HepG2 (cell line): ENCODE results near the gene KRTAP21-1. TPM values are rescaled to one million over a fixed set of nuclear protein-coding genes. Genes with fewer than 3 reads are reported as not detected.

Experiments
- ATAC-seq: fragments of 200-7000 bp; cut with Tn5 transposase; 3 replicates; pipeline ENCODE4 v1.9.1; 2020; ENCODE audit warnings: mild to moderate bottlenecking, moderate library complexity
- BruUV-seq: library from RNA; stranded (reverse); fragments of 400-500 nt; replicated peaks from 2 replicates; lab custom pipeline; 2021; lab: Mats Ljungman, UMichigan
- CTCF ChIA-PET: fragments of 300-600 bp; formaldehyde crosslinking; extraction: SDS; loops from one replicate; lab custom pipeline; 2021; ENCODE audit warnings: low total read pairs, inconsistent platforms, low intra/inter-chr PET ratio; lab: Yijun Ruan, JAX
- POLR2A ChIA-PET: fragments of 350-600 bp; sonication (Branson Sonifier 250); formaldehyde crosslinking; loops from one replicate; lab custom pipeline; 2020; ENCODE audit warnings: antibody characterized with exemption, inconsistent platforms; lab: Yijun Ruan, JAX
- DNase-seq: peaks from one replicate; pipeline ENCODE4 v3.0.0-alpha.2; 2015; ENCODE audit warnings: low spot score
- FAIRE-seq: peaks from 3 replicates; lab custom pipeline; 2011; peaks lifted over from hg19 to GRCh38; lab: Jason Lieb, UNC
- H2AFZ ChIP-seq: one replicate; pipeline ENCODE4 v1.6.1; 2011; ENCODE audit warnings: low read length, inconsistent platforms
- H3K27ac ChIP-seq: fragments of 300-600 bp; 3 replicates; pipeline ENCODE4 v1.8.0; 2011; ENCODE audit warnings: mixed run types, mild to moderate bottlenecking, mixed read lengths, low read length, inconsistent platforms; ENCODE audit not compliant: insufficient read depth; ENCODE audit errors: extremely low read length
- H3K27me3 ChIP-seq, 2 experiments: fragments of 200-600 bp in 1 of 2; 2 replicates in 1 of 2; 3 replicates in 1 of 2; pipeline versions ENCODE4 v1.6.0 to v1.8.0; 2011; ENCODE audit warnings: low read length in 2 of 2, mild to moderate bottlenecking in 2 of 2, moderate library complexity in 2 of 2, inconsistent platforms in 1 of 2; ENCODE audit not compliant: insufficient read depth in 2 of 2, control insufficient read depth in 1 of 2
- H3K36me3 ChIP-seq, 2 experiments: fragments of 200-600 bp in 1 of 2; replicated peaks in 1 of 2; 2 replicates in 1 of 2; 3 replicates in 1 of 2; pipeline versions ENCODE4 v1.5.1 to v1.8.0; 2011; ENCODE audit warnings: low read length in 2 of 2, inconsistent platforms in 1 of 2; ENCODE audit not compliant: insufficient read depth in 2 of 2, control insufficient read depth in 1 of 2
- H3K4me1 ChIP-seq: 2 replicates; pipeline ENCODE4 v1.5.1; 2012; ENCODE audit warnings: low read length, inconsistent platforms; ENCODE audit not compliant: insufficient read depth
- H3K4me2 ChIP-seq: 2 replicates; pipeline ENCODE4 v1.6.0; 2011; ENCODE audit warnings: low read depth, low read length, inconsistent platforms
- H3K4me3 ChIP-seq, 3 experiments: fragments of 200-600 bp in 1 of 3; sonication (generic), shearing (Covaris generic) in 1 of 3; replicated peaks in 1 of 3; 2 replicates each; pipeline ENCODE4 v1.5.1; 2011 to 2016; ENCODE audit warnings: low read length in 3 of 3, inconsistent platforms in 2 of 3, low read depth in 2 of 3, mild to moderate bottlenecking in 2 of 3, control low read depth in 1 of 3, mixed read lengths in 1 of 3; ENCODE audit not compliant: insufficient read depth in 1 of 3
- H3K79me2 ChIP-seq: one replicate; pipeline ENCODE4 v1.6.1; 2011; ENCODE audit warnings: low read length, inconsistent platforms; ENCODE audit not compliant: insufficient read depth
- H3K9ac ChIP-seq: 2 replicates; pipeline ENCODE4 v1.6.0; 2011; ENCODE audit warnings: mild to moderate bottlenecking, low read depth, low read length, inconsistent platforms; ENCODE audit not compliant: insufficient read depth
- H3K9me3 ChIP-seq: 2 replicates; pipeline ENCODE4 v1.5.1; 2012; ENCODE audit warnings: mild to moderate bottlenecking, low read length
- H4K20me1 ChIP-seq: 2 replicates; pipeline ENCODE4 v1.6.0; 2011; ENCODE audit warnings: inconsistent platforms, mild to moderate bottlenecking, low read length, moderate library complexity; ENCODE audit not compliant: insufficient read depth
- ATF6 ChIP-seq: sonication (generic); formaldehyde crosslinking; conservative IDR thresholded peaks from 2 replicates; pipeline ENCODE4 v1.4.0; 2020; ENCODE audit warnings: missing genetic modification reagents
- FOXC1 ChIP-seq: sonication (generic); formaldehyde crosslinking; IDR thresholded peaks from 2 replicates; pipeline ENCODE4 v1.8.0; 2022; ENCODE audit warnings: mild to moderate bottlenecking, missing genetic modification reagents, borderline replicate concordance
- KMT2B ChIP-seq: IDR thresholded peaks from 2 replicates; pipeline ENCODE4 v1.6.1; 2016; ENCODE audit warnings: missing genetic modification reagents, missing compliant biosample characterization
- MAFF ChIP-seq: IDR thresholded peaks from 2 replicates; pipeline ENCODE4 v1.6.1; 2011; ENCODE audit warnings: low read depth, low read length, improper control_type of control experiment
- MAFK ChIP-seq, 2 experiments: IDR thresholded peaks in 1 of 2; conservative IDR thresholded peaks in 1 of 2; 2 replicates each; pipeline ENCODE4 v1.6.1; 2011; ENCODE audit warnings: improper control_type of control experiment in 2 of 2, low read length in 2 of 2
- MIER3 ChIP-seq: IDR thresholded peaks from 2 replicates; pipeline ENCODE4 v1.6.1; 2016; ENCODE audit warnings: missing compliant biosample characterization, borderline replicate concordance
- REST ChIP-seq, 2 experiments: IDR thresholded peaks; 2 replicates each; pipeline ENCODE4 v1.6.1; 2011 to 2012; ENCODE audit warnings: low read length in 2 of 2, borderline replicate concordance in 1 of 2, low read depth in 1 of 2, mild to moderate bottlenecking in 1 of 2, moderate library complexity in 1 of 2
- TGIF2 ChIP-seq: IDR thresholded peaks from 2 replicates; pipeline ENCODE4 v1.6.1; 2016; ENCODE audit warnings: control low read depth, missing compliant biosample characterization
- TSC22D2 ChIP-seq: sonication (generic); formaldehyde crosslinking; IDR thresholded peaks from 2 replicates; pipeline ENCODE4 v1.5.1; 2020; ENCODE audit warnings: missing genetic modification reagents, mild to moderate bottlenecking, borderline replicate concordance
- ZC3H4 ChIP-seq: sonication (generic); formaldehyde crosslinking; IDR thresholded peaks from 2 replicates; pipeline ENCODE4 v1.4.0; 2020; ENCODE audit warnings: missing genetic modification reagents, borderline replicate concordance
- ZNF383 ChIP-seq: sonication (generic); formaldehyde crosslinking; IDR thresholded peaks from 2 replicates; pipeline ENCODE4 v1.4.0; 2020; ENCODE audit warnings: missing genetic modification reagents, mild to moderate bottlenecking, borderline replicate concordance
- ZNF484 ChIP-seq: sonication (generic); formaldehyde crosslinking; IDR thresholded peaks from 2 replicates; pipeline ENCODE4 v1.5.1; 2020; ENCODE audit warnings: mild to moderate bottlenecking, low read depth, missing genetic modification reagents, borderline replicate concordance
- ZNF713 ChIP-seq: sonication (generic); formaldehyde crosslinking; IDR thresholded peaks from 2 replicates; pipeline ENCODE4 v1.4.0; 2020; ENCODE audit warnings: mild to moderate bottlenecking, missing genetic modification reagents
- ZNF780A ChIP-seq: sonication (generic); formaldehyde crosslinking; IDR thresholded peaks from 2 replicates; pipeline ENCODE4 v1.8.0; 2022; ENCODE audit warnings: mild to moderate bottlenecking, missing genetic modification reagents, moderate library complexity
- WGBS: methylation state at CpG from one replicate; pipeline ENCODE4 v1.1.6; 2017; ENCODE audit warnings: low lambda C conversion rate; 5-methylcytosine and 5-hydroxymethylcytosine counted together
- in situ Hi-C: cut with HindIII; loops from 2 replicates; pipeline ENCODE4 v1.10.0; 2017; ENCODE audit warnings: low pct_unique_long_range_greater_than_20kb; ENCODE audit not compliant: extremely low pct_ligation_motif_present
- intact Hi-C: fragments of 100-400 bp; cut with micrococcal nuclease; formaldehyde crosslinking; loops from one replicate; pipeline ENCODE4 v1.10.0; 2022; ENCODE audit not compliant: unreplicated experiment
- polyA plus RNA-seq, 8 experiments: library from polyadenylated mRNA; depleted of rRNA in 3 of 8; stranded (reverse) in 7 of 8; unstranded in 1 of 8; fragments of >200 nt; fragmentation: Illumina TruSeq in 4 of 8; extraction: Trizol in 4 of 8; gene quantifications; 2 replicates each; pipeline versions ENCODE4 v1.2.1 to v1.2.3, GENCODE V29; 2011 to 2016; ENCODE audit warnings: low read depth in 4 of 8, missing spikeins in 1 of 8, mixed read lengths in 1 of 8; ENCODE audit not compliant: insufficient read depth in 1 of 8
- total RNA-seq, 5 experiments: library from RNA; depleted of rRNA; stranded (reverse); fragments of >200 nt; fragmentation: Illumina TruSeq; extraction: Trizol; gene quantifications; 2 replicates each; pipeline ENCODE4 v1.2.3, GENCODE V29; 2016; ENCODE audit warnings: low read depth in 1 of 5

KRTAP21-1 gene
- total and polyA plus RNA-seq, 2 of the 13 experiments (the other 11 are each of a cell fraction or from before 2014, with no cell fraction given) = not detected

DNA sequence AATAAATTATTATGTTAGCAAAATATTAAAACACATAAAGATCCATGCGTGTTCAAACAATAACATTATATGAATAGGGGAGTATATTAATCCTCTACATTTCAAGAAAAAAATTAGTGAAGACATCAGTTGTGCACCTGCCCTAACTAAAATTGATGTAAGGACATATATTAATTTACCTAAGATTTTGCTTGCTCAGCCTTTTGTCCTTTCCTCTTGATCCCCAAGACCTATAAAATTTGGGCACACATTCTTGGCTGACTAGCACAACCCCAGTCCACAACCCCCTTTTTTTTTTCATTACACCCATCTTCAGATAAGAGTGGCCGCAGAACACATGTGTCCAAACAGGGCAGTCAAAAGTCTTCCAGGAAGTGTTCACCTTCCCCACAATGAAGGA lies 14.8 kb downstream of the KRTAP21-1 start:
- Histone ChIP-seq H3K9ac (no peak overlapping the region), H3K36me3 (no peaks in the 10 kb centered on the region)
- DNase-seq = no peak
- TF ChIP-seq ZNF383 (CRISPR knock-in tag) (no peak), MAFK (conservative IDR thresholded peaks at IDR 0.05 in 1 of 2, IDR thresholded peaks at IDR 0.05 in 1 of 2; ENCODE audit: low read length in 2 of 2) (peak; percentile 13 to 74; a peak in 3 of 4 replicates), MAFF (peak; percentile 54), TGIF2 (no peak), ATF6 (CRISPR knock-in tag) (no peak)
- TF ChIP-seq, all 625 proteins: peak for 2
- Histone ChIP-seq H3K4me2 (no peak overlapping the region), H3K9me3 (peaks cover 85% of the 10 kb centered on the region), H2AFZ (no peak overlapping the region), H3K4me1 (no peaks in the 10 kb centered on the region), H4K20me1 (no peaks in the 10 kb centered on the region), H3K79me2 (no peaks in the 10 kb centered on the region), H3K4me3 (no peak overlapping the region), H3K27ac (no peak overlapping the region), H3K27me3 (no peaks in the 10 kb centered on the region)
- POLR2A ChIA-PET = no interaction called here
- 42% methylated on average over 2 of the region's 2 CpGs for WGBS
- CTCF ChIA-PET = no interaction called here
- no TSS peak for BruUV-seq
- ATAC-seq (no peak), FAIRE-seq (no peak)
- intact Hi-C loops (no loop called here), in situ Hi-C loops (no loop called here)

- WGBS = 3% methylated on average over 1 of the region's 1 CpG
- Histone ChIP-seq H3K4me3 (no peak overlapping the region), H3K27me3 (no peaks in the 10 kb centered on the region), H3K4me2 (no peak overlapping the region), H3K9me3 (peaks cover 87% of the 10 kb centered on the region), H3K27ac (no peak overlapping the region), H4K20me1 (no peaks in the 10 kb centered on the region), H3K4me1 (no peaks in the 10 kb centered on the region), H2AFZ (no peak overlapping the region), H3K9ac (no peak overlapping the region), H3K79me2 (no peaks in the 10 kb centered on the region), H3K36me3 (no peaks in the 10 kb centered on the region)
- FAIRE-seq (no peak), ATAC-seq (no peak), DNase-seq (no peak)
- no TSS peak for BruUV-seq
- in situ Hi-C loops (no loop called here), intact Hi-C loops (no loop called here)
- ChIA-PET CTCF (no interaction called here), POLR2A (no interaction called here)
- TF ChIP-seq ZC3H4 (CRISPR knock-in tag) (no peak), MIER3 (CRISPR knock-in tag) (no peak), ZNF484 (no peak), ZNF780A (no peak), ZNF713 (CRISPR knock-in tag) (no peak), REST (IDR thresholded peaks at IDR 0.05; ENCODE audit: borderline replicate concordance in 1 of 2, low read depth in 1 of 2, low read length in 2 of 2) (no peak), KMT2B (no peak), TSC22D2 (CRISPR knock-in tag) (no peak), FOXC1 (CRISPR knock-in tag) (no peak)
These were observed 22.2 kb downstream of the KRTAP21-1 start for GRCh38 chr21:30733026-30733425.
